WI38 (cell line): Measurements from ENCODE around the gene NTMT1.
"Not testable (repeated sequence)": the region's sequence is repeated elsewhere in the genome, so short reads cannot be mapped to it uniquely, and the experiment has no call there.

ENCODE experiments used
- H3K4me3 ChIP-seq: 2 replicates; pipeline ENCODE4 v1.5.1; 2011; ENCODE audit warnings: low read depth, mild to moderate bottlenecking, control low read depth, low read length
- TF ChIP-seq, protein P1 (sequence below): IDR thresholded peaks from 2 replicates; pipeline ENCODE4 v1.5.1; 2012; ENCODE audit warnings: low read depth, mild to moderate bottlenecking, control low read depth, low read length

The NTMT1 gene

DNA sequence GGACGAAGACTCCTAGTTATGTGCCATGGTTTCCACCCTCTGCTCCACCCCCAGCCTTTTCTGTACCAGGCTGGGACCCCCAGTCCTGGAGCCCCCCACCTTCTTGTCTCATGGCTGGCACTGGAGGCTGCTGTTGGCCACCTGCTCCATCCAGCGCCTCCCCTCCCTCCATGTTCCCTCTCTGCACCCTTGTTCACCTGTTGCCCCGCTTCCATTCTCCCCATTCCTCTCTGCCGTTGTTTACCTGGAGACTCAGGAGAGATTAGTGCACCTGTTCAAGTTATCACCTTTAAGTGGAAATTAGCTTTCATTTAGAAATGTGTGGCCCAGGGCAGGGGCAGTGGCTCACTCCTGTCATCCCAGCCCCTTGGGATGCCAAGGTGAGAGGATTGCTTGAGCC is 7.2 kb downstream of the NTMT1 start:
- TF ChIP-seq, protein P1, sequence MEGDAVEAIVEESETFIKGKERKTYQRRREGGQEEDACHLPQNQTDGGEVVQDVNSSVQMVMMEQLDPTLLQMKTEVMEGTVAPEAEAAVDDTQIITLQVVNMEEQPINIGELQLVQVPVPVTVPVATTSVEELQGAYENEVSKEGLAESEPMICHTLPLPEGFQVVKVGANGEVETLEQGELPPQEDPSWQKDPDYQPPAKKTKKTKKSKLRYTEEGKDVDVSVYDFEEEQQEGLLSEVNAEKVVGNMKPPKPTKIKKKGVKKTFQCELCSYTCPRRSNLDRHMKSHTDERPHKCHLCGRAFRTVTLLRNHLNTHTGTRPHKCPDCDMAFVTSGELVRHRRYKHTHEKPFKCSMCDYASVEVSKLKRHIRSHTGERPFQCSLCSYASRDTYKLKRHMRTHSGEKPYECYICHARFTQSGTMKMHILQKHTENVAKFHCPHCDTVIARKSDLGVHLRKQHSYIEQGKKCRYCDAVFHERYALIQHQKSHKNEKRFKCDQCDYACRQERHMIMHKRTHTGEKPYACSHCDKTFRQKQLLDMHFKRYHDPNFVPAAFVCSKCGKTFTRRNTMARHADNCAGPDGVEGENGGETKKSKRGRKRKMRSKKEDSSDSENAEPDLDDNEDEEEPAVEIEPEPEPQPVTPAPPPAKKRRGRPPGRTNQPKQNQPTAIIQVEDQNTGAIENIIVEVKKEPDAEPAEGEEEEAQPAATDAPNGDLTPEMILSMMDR, result no peak
- H3K4me3 ChIP-seq, result no peak overlapping the region

DNA sequence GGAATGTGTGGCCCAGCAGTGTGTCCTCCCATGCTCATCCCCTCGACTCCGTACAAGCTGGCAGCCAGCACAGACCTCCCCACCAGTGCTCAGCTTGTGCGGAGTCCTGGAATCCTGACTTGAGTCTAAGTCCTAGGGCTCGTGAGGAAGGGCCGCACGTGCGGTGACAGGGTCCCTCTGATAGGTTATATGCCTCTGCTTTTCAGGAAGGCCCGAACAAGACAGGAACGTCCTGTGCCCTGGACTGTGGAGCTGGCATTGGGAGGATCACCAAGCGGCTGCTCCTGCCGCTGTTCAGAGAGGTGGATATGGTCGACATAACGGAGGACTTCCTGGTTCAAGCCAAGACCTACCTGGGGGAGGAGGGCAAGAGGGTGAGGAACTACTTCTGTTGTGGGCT is 7.9 kb downstream of the NTMT1 start:
- TF ChIP-seq, protein P1, result no peak

DNA sequence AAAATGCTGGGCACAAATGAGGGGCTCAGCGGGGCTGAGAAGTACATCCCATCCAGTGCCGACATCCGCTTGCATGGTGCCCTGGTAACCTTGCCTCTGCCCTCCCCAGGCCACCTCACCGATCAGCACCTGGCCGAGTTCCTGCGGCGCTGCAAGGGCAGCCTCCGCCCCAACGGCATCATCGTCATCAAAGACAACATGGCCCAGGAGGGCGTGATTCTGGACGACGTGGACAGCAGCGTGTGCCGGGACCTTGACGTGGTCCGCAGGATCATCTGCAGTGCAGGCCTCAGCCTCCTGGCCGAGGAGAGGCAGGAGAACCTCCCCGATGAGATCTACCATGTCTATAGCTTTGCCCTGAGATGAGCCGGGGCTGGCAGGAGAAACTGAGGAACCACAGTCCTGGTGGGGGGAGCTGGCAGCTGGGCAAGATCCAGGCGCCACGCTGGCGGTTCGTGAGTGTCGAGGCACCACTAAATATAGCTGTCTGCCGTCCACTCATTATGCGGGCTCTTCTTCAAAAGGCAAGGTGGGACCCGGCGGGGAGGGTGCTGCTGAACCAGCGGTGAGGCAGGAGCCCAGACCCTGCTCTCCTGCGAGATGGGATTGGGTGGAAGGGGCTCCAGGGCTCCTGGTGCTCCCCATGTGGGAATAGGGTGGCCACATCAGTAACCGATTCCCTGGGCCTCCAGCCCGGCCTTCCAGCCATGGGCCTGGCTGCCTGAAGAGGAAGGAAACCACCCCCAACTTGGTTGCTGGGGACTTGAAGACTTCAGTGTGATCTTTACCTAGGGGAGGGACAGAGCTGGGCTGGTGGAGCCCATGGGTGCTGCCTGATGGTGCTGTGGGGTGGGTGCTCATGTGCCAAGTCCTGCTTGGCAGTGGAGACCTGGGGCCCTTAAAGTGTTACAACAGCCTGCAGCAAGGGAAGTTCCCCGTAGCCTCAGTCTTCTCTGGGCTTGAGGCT is 9.4 kb downstream of the NTMT1 start:
- H3K4me3 ChIP-seq, result no peak overlapping the region
- TF ChIP-seq, protein P1, result no peak

More for the DNA sequence above, 7.9 kb downstream of the NTMT1 start:
- H3K4me3 ChIP-seq, result no peak overlapping the region

DNA sequence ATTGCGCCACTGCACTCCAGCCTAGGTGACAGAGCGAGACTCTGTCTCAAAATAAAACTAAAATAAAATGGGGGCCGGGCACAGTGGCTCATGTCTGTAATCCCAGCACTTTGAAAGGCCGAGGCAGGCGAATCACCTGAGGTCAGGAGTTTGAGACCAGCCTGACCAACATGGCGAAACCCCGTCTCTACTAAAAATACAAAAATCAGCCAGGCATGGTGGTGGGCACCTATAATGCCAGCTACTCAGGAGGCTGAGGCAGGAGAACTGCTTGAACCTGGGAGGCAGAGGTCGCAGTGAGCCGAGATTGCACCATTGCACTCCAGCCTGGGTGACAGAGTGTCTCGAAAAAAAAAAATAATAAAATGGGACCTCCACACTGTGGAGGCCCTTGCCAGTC is 10.4 kb downstream of the NTMT1 start:
- not testable (repeated sequence) for H3K4me3 ChIP-seq

DNA sequence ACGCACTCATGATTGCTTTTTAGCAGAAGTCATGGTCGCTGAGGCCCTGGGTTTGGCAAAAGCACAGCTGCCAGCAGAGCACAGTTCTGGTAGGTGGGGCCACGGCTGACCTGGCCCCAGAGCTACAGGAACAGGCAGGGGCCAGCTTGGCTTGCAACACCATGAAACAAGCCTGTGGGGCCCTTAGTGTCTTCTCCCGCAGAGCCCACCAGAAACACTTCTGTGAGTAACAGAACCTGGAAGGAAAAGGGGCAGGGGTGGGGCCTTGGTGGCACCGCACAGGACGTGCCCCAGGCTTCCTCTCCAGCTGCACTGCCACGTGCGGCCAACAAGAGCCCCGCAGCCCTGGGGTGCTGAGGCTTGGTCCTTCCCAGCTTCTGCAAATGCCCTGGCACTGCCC is 11.1 kb downstream of the NTMT1 start:
- TF ChIP-seq, protein P1, result no peak
- H3K4me3 ChIP-seq, result no peak overlapping the region

DNA sequence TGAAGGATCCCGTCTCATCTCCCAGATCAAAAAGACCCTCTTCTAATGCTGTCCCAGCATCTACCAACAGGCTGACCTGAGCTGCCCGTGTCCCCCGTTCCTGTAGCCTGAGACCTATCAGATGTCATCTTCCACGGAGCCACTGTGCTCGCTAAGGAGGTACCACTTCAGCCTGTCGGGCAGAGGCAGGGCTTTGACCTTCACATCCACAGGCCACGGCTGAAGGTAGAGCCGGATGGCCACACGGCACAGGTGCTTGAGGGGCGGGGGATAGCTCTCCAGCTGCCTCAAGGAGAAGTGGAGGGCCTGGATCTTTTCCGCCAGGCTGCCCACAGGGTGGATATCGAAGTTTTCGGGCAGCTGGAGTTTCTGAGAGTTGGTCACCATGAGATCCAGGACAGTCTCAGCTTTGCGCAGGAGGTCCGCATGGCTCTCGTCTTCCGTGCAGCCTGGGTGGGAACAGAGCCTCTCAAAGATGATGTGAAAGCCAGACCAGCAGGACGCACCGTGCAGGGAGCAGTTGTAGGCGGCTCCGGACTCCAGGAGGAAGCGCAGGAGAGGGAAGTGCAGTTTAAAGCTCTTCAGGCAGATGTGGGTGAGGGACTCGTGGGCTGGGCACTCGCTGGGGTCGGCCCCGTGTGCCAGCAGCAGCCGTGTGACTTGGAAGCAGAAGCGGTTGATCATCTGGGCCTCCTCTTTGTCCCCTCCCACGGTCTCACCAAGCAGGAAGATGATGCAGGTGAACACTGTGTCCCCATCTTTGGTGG is 11.9 kb downstream of the NTMT1 start:
- H3K4me3 ChIP-seq, result no peak overlapping the region
- TF ChIP-seq, protein P1, result no peak

DNA sequence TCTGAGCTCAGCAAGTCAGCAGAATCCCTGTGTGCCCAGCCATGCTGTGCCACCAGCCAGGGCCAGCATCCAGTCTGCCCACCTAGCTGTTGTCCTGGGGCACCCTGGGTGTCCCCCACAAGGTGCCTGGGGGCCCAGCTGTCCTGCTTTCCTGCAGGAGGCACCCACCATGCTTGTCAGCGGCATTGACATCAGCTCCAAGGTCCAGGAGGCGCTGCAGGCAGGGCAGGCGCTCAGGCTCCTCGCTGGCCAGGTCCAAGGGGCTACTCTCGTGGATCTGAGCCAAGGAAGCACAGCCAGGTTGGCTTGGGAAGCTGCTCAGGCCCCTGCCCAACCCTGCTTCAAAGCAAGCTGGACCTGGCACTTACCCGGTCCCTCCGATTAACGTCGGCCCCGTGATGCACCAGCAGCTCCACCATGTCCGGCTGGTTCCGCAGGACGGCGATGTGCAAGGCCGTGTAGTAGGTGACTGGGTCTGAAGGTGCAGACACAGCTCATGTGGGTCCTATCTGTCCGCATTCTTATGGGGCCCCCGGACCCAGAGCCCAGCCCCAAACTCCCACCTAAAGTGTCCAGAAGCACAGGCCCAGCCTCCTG is 13.2 kb downstream of the NTMT1 start:
- TF ChIP-seq, protein P1, result no peak
- no peak overlapping the region for H3K4me3 ChIP-seq
